GM12892 (cell line): ENCODE results near the gene IRAG1.

Experiments used
- POLR2A ChIP-seq: IDR thresholded peaks from 2 replicates; pipeline ENCODE4 v1.6.1; 2011; ENCODE audit warnings: low read depth, low read length, control low read depth
- POLR2AphosphoS5 ChIP-seq: IDR thresholded peaks from 2 replicates; pipeline ENCODE4 v1.6.1; 2011; ENCODE audit warnings: low read depth, low read length, control low read depth
- TAF1 ChIP-seq: IDR thresholded peaks from 2 replicates; pipeline ENCODE4 v1.6.1; 2011; ENCODE audit warnings: low read depth, mild to moderate bottlenecking, control low read depth, low read length, borderline replicate concordance

- TF ChIP-seq POLR2A (no peak), POLR2AphosphoS5 (no peak), TAF1 (no peak)
Observed at GRCh38 chr11:10708131-10708530, 14.6 kb upstream of the IRAG1 start.
